ELR (cell line): ENCODE results near the gene SEC63.
"Not testable (repeated sequence)": the region's sequence is repeated elsewhere in the genome, so short reads cannot be mapped to it uniquely, and the experiment has no call there.

Source experiments
- DNase-seq: peaks from one replicate; pipeline ENCODE4 v3.0.0-alpha.2; 2015; ENCODE audit warnings: low read depth

The SEC63 gene

GRCh38 chr6:107862383-107862782 lies 95.6 kb downstream of the SEC63 start:
- DNase-seq = no peak

- DNase-seq = not testable (repeated sequence)
Measured at GRCh38 chr6:107860963-107861362, 97.0 kb downstream of the SEC63 start.

- not testable (repeated sequence) for DNase-seq
Measured at GRCh38 chr6:107860144-107860543, 97.9 kb downstream of the SEC63 start.

- no peak for DNase-seq
Measured at GRCh38 chr6:107853230-107853629, 104.8 kb downstream of the SEC63 start.

- DNase-seq = no peak
Measured at GRCh38 chr6:107849325-107849724, 108.7 kb downstream of the SEC63 start.

- DNase-seq = peak; percentile 83
Measured at GRCh38 chr6:107847844-107848802, 109.9 kb downstream of the SEC63 start.

- DNase-seq = no peak
Measured at GRCh38 chr6:107846262-107846795, 111.7 kb downstream of the SEC63 start.

GRCh38 chr6:107845777-107846176 lies 112.2 kb downstream of the SEC63 start:
- no peak for DNase-seq

- DNase-seq = no peak
Measured at GRCh38 chr6:107843400-107843799, 114.6 kb downstream of the SEC63 start.

- no peak for DNase-seq
Measured at GRCh38 chr6:107841275-107841670, 116.7 kb downstream of the SEC63 start.

- DNase-seq = no peak
Measured at GRCh38 chr6:107840636-107841274, 117.3 kb downstream of the SEC63 start.

- no peak for DNase-seq
Measured at GRCh38 chr6:107833136-107833535, 124.9 kb downstream of the SEC63 start.

- DNase-seq = no peak
Measured at GRCh38 chr6:107832151-107833056, 125.6 kb downstream of the SEC63 start.

- no peak for DNase-seq
Measured at GRCh38 chr6:107830060-107830459, 127.9 kb downstream of the SEC63 start.

- no peak for DNase-seq
Measured at GRCh38 chr6:107827541-107827940, 130.5 kb downstream of the SEC63 start.

- no peak for DNase-seq
Measured at GRCh38 chr6:107823047-107823557, 134.9 kb downstream of the SEC63 start.

GRCh38 chr6:107822176-107823046 lies 135.6 kb downstream of the SEC63 start:
- DNase-seq = no peak

GRCh38 chr6:107821591-107821990 lies 136.4 kb downstream of the SEC63 start:
- no peak for DNase-seq

GRCh38 chr6:107820338-107821261 lies 137.4 kb downstream of the SEC63 start:
- DNase-seq = peak; percentile 14

- DNase-seq = peak; percentile 51
Measured at GRCh38 chr6:107819964-107820337, 138.1 kb downstream of the SEC63 start.
